ENCODE data around the gene PLXNA4.
"Not testable (repeated sequence)": the region's sequence is repeated elsewhere in the genome, so short reads cannot be mapped to it uniquely, and the experiment has no call there.

PLXNA4 gene, protein sequence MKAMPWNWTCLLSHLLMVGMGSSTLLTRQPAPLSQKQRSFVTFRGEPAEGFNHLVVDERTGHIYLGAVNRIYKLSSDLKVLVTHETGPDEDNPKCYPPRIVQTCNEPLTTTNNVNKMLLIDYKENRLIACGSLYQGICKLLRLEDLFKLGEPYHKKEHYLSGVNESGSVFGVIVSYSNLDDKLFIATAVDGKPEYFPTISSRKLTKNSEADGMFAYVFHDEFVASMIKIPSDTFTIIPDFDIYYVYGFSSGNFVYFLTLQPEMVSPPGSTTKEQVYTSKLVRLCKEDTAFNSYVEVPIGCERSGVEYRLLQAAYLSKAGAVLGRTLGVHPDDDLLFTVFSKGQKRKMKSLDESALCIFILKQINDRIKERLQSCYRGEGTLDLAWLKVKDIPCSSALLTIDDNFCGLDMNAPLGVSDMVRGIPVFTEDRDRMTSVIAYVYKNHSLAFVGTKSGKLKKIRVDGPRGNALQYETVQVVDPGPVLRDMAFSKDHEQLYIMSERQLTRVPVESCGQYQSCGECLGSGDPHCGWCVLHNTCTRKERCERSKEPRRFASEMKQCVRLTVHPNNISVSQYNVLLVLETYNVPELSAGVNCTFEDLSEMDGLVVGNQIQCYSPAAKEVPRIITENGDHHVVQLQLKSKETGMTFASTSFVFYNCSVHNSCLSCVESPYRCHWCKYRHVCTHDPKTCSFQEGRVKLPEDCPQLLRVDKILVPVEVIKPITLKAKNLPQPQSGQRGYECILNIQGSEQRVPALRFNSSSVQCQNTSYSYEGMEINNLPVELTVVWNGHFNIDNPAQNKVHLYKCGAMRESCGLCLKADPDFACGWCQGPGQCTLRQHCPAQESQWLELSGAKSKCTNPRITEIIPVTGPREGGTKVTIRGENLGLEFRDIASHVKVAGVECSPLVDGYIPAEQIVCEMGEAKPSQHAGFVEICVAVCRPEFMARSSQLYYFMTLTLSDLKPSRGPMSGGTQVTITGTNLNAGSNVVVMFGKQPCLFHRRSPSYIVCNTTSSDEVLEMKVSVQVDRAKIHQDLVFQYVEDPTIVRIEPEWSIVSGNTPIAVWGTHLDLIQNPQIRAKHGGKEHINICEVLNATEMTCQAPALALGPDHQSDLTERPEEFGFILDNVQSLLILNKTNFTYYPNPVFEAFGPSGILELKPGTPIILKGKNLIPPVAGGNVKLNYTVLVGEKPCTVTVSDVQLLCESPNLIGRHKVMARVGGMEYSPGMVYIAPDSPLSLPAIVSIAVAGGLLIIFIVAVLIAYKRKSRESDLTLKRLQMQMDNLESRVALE (N-terminal part only)

DNA sequence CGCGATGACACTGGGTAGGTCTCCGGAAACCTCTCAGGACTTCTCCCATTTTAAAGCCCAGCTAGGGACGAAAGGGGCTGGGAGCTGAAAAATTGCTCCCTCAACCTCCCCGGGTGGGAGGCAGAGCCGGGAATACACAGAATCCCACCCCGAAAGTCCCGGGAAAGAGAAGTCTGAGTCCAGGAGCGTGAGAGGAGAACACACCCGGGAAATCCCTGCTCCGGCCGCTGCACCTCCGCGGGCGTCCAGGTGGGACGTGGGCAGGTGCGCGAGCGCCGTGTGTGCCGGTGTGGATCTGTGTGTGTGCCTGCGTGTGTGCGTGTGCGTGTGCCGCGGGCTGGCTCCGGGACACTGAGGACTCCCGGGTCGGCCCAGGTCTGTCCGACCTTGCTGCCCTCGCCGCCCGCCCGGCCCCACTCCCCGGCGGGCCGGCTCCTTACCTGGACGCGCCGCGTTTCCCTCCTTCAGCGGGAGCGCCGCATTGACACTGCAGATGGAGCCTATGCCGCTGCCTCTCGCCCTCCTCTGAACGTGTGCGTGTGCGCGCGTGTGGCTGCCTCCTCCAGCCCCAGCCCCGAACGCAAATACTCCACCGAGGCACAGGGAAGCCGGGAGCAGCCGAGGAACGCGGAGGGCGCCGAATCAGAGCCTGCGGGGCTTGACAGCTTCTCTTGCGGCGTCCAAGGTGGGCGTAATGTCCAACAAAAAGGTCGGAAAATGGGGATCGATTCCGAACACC, at the start of gene PLXNA4:
Gene PLXNA4, minus strand, starts transcription at position 489 of the 739 bp plus-strand sequence. CDS start 67,777 bp downstream, outside the sequence.
- peak; percentile 11 for DNase-seq
- ATAC-seq, result no peak

DNA sequence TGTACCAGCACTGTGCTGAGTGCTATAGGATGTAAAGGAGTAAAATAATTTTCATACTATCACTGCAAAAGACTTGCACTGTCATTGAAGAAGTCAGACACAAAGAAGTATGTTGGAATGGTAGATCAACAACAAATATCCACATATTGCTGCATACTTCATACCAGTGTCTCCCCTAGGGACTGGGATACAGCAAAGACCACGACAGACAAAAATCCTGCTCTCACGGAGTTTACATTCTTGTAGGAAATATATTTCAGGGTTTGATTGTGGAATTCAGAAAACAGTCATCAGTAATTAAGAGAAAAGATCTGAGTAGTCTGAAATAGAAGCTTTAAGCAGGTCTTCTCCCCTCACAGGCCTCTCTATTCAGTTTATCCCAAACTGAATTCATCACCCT, 49.4 kb upstream of the PLXNA4 start:
- DNase-seq (no peak), ATAC-seq (no peak)

DNA sequence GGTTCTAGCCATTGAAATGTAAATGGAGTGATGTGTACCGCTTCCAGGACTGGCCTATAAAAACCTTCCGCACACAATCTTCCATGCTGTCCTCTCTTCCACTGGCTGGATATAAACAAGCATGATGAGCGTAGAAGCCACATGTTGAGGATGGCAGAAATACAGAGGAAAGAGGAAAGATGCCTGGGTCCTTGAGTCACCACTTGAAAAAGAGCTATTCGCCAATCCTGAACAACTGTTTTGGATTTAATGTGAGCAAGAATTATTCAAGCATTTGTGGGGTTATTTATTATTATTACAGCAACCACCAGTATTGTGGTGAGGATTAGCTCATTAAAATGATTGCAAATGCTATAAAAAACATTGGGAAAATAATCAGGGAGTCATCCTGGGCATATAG, 45.8 kb upstream of the PLXNA4 start:
- ATAC-seq, result no peak
- DNase-seq, result no peak

DNA sequence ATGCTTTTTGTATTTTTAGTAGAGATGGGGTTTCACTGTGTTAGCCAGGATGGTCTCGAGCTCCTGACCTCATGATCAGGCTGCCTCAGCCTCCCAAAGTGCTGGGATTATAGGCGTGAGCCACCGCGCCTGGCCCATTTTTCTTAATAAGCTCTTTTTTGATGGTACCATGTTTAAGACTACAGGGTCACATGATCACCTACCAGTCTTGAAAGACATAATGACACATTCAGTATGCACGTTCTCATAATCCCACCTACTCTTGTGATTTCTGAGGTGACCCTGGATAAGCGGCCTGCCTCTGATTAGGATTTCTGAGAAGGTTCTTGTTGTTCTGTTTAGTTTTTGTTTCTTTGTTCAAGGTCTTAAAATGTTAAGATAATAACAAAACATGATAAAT, 43.7 kb upstream of the PLXNA4 start:
- ATAC-seq, result no peak
- no peak for DNase-seq

DNA sequence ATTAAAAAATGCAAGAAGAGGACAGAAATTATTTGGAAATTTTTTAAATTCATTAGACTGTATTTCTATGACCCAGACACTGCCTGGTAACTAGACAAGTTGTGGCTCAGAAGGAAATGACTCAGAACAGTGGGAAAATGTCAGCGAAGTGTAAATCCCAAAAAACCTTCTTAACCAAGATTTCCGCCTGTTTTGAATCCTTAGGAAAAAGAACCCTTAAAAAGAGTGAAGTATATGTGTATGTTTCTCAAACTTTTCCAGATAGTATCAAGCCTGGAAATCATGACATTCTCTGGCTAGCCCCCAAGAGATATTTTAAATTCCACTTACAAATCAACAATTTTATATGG, 42.7 kb upstream of the PLXNA4 start:
- no peak for ATAC-seq

DNA sequence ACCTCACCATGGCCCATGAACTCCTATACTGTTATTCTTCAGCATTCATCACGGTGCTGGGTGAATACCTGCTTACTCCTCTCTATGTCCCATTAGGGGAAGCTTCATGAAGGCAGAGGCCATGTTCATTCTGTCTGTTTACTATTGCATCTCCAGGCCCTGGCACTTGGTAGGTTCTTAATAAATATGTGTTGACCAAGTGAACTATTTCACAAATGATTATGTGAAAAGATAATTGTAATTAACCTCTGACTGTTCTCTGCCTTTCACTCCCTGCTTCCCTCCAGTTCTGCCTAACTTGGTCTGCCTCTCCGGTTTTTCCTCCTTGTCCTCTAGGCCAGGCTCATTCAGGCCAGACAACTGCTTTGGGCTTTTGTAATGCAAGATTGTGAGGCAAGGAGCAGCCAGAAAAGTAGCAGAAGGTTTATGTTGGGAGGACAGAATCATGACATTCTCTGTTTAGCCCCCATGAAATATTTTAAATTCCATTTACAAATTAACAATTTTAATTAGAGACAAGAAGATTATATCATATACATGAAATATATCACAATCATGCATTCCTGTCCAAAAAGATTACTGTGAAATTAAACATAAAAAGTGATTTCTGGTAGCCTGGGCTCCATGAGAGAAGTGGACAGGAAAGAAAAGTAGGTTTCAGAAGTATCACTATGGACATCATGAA, 42.1 kb upstream of the PLXNA4 start:
- no peak for DNase-seq
- ATAC-seq, result no peak

More for the DNA sequence above, 42.7 kb upstream of the PLXNA4 start:
- DNase-seq, result no peak

DNA sequence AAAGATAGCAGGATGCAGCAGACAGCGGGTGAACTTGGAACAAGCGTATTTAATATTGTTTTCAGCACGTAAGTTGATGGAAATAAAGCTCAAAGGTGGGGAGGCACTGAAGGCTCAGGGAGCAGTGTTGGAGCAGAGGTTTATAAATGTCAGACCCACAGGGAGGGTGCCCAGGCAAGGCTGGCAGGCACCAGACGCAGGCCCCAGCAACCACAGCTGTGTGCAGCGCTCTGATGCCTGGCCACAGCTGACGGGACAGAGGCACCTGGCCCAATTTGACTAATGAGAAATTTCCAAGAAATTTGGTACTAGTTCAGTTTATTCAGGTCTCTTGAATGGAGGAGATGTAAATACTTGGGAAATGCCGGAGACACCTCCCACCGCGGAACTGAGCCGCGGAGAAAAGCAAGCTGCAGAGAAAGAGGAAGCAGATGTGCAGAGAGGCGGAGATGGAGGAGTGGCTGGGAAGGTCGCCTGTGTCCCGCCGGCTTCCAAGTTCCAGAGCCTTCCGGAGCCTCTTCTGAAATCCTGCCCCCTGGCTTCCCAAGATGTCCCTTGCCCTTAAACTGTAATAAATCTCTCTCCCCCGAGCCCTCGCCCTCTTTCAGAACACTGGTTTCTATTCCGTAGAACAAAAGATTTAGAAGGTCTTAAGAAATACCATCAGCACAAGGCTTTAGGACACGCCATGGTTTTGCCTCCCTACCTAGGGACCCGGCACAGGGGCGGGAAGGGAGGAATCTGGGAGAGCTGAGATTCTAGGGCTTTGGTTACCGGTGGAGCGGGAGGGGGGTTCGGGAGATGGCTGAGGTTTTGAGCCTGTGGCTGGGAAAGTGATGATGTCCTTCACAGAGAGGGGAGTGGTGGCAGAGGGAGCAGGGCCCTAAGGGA, 38.4 kb upstream of the PLXNA4 start:
- no peak for ATAC-seq

DNA sequence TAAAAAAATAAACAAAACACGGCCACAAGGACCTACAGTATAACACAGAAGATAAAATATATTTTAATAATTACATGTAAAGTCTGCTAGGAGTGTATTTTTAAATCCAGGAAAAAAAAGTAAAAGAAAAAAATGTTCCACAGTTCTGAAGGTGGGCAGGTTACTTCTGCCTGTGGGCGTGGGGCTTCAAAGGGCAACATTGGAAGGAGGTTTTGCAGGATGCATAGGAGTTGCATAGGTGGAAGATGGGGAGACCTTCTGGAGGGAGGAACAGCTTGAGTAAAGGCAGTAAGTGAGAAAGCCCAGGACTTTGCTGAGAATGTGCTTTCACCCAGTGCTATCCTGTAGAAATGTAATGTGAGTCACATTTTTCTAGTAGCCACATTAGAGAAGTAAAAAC, 37.5 kb upstream of the PLXNA4 start:
- no peak for DNase-seq
- no peak for ATAC-seq

More for the DNA sequence above, 38.4 kb upstream of the PLXNA4 start:
- no peak for DNase-seq

DNA sequence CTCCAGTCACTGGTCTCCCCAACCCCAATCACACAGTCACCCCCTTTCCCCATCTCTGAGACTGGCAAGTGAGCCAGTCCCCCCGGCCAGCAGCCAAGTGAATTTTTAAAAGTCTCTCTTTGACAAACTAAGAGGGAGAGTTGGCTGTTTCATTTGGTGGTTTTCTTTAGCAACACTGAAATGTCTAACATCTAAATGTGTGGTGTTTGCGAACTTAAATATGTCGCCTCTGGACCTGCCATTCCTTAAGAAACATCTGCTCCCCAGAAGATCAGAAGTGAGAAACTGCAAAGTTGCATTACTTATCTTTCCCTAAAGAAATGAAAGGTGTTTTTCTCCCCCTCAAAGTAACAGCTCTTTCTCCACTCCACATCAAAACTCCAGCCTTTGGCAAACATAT, 34.7 kb upstream of the PLXNA4 start:
- ATAC-seq (no peak), DNase-seq (no peak)

DNA sequence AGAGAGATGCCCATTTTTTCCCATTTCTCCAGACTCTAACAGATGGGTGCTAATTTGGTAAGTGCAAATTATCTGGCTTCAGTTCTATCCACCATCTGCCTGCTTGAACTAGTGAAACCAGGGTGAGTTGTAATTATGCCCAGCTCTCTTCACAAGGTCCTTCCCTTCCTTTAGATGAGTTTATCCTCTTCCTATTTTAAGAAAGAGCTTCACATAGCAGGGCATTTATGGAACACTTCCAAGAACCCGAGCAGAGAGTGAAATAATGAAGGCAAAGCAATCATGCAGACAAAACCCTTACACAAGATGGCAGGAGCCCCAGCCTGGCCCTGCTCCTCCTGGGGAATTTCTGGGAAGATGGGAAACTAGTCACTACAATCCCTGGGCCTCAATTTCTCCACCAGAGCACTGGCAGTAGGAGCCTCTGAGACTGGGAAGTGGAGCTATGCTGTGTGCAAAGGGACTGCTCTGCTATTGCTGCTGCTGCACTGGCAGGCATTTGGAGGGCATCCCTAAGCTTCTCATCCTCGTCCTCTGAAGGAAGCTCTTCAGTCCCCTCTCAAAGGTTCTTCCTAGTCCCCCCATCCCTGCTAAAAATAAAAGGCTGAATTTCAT, 33.7 kb upstream of the PLXNA4 start:
- ATAC-seq (no peak), DNase-seq (no peak)

DNA sequence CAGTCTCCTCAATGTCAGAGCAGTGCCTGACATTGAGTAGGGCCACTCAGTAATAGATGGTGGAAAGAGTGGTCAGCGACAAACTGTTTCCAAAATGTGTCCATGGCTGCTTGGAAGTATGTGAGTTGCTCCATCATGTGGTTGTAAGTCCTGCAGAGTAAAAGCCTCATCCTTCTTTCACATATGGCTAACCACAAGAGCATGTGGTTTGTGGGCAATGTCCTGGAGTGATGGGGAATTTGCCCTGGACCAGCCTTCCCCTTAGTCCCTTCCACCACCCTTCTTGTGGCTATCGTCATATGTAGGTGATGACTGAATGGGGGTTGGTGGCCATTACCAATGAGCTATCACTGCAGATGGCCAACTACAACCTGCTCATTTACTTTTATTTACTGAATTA, 33.0 kb upstream of the PLXNA4 start:
- ATAC-seq (no peak), DNase-seq (no peak)

DNA sequence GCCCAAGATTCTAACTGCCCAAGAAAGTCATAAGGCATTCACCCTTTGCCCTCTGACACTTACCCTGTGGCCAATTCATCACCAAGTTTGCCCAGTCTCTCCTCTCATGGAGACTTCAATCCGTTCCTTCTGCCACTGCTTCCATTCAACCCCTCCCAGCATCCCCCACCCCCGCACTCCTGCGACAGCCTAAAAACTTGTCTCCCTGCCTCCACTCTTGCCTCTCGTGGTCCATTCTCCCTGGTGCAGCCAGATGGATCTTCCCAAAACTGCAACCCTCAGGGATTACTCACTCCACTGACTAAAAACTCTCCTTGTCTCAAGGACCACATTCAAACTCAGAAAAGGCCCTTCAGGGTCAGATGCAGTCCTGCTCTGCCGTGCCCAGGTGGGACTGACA, 32.3 kb upstream of the PLXNA4 start:
- ATAC-seq (no peak), DNase-seq (no peak)

DNA sequence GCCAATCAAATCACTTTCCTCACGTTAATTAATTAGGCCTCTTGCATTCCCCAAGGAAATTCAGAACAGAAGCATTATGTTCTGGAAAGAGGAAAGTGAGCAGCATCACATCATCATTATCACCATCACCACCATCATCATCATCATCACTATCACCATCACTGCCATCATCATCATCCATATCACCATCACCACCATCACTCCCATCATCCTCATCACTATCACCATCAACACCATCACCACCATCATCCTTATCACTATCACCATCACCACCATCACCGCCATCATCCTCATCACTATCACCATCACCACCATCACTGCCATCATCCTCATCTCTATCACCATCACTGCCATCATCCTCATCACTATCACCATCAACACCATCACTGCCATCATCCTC, 31.4 kb upstream of the PLXNA4 start:
- DNase-seq, result no peak
- ATAC-seq, result no peak

DNA sequence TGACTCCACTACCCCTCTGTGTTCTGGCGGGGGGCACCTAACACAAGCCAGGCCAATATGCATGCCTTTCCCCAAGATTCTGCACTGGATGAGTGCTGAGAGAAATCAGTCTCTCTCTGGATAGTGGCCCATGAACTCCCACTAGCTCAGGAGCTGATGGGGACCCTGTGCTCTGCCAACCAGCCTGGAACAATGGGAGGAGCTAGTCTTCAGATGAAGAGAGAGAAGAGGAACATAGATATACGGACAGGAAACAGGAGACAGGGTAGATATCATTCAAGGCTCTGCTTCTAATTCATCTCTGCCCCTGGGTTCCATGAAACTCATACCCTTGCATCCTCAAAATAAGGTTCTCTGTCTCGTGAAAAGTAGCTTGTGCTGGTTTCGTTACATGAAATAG, 27.9 kb upstream of the PLXNA4 start:
- DNase-seq, result no peak
- no peak for ATAC-seq

DNA sequence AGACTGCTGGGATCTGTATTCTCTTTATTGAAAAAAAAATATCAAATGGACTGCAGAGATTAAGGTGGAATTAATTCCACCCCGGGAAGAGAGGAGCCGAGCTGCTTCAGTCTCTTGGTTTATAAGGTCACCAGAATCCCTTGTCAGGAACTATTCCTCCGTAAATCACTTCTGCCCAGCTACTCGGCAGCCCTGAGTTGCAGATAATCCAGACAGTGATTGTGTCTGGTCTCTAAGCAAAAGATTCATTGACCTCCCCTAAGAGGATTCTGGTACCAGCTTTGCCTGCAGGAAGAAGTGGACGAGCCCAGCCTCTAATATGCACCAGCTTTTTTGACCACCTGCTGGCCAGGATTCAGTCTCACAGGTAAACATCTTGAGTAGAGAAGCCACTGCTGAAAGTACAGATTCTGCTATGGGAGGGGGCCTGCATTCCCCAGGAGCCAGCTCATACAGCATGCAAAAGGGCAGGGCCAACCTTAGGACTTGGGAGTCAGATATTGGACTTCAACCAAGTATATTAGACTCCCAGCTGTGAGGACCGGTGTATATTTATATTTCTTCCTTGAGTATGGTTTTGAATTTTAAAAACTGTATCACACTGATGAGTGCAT, 27.1 kb upstream of the PLXNA4 start:
- ATAC-seq, result no peak

DNA sequence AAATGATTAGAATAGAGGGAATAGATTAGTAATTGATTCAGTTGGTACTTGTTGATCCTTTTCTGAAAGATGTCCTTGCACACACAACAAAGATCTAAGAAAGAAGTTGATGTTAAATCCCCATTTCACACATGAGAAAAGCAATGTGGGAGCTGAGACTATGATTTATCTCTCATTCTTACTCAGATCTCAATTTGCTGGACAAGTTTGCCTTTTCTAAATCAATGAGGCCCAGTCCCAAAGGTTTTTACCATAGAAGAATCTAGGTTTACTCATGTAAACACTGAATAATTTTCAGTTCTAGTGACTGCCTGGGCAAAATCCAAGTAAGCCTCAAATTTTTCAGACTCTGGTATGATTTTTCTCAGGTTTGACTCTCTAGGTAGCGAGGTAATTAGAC, 25.5 kb upstream of the PLXNA4 start:
- no peak for ATAC-seq

More for the DNA sequence above, 27.1 kb upstream of the PLXNA4 start:
- DNase-seq, result no peak

DNA sequence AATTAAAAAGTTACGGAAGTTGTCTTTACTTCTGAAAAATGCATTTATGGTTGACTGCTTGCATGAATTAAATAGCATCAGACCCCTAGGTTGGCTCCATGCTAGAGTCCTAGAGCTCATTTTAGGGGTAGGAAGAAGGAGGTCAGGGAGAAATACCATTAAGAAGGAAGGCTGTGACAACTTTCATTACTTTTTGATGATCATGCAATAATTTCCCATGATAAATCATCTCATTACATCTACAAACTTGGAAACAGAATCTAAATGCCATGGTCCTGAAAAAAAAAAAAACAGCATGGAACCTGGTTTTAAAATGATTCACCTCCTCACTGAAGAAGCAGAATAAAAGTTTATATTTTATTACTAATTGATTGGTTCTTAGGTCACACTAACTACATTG, 20.3 kb upstream of the PLXNA4 start:
- ATAC-seq (no peak), DNase-seq (no peak)

More for the DNA sequence above, 25.5 kb upstream of the PLXNA4 start:
- no peak for DNase-seq

DNA sequence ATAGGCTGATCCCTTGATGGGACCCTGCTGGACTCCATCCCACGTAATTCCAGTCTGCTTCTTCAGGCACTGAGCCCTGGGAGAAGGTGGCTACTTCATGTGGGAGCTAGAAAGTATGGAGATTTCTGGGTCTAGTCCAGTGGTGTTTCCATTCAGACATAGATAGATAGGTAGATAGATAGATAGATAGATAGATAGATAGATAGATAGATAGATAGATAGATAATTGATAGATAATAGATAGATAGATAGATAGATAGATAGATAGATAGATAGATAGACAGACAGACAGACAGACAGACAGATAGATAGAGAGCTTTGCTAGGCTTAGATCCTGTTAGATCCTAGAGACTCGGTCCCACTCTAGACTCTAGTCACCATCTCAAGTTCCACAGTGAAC, 18.5 kb upstream of the PLXNA4 start:
- ATAC-seq, DNase-seq: not testable (repeated sequence)

DNA sequence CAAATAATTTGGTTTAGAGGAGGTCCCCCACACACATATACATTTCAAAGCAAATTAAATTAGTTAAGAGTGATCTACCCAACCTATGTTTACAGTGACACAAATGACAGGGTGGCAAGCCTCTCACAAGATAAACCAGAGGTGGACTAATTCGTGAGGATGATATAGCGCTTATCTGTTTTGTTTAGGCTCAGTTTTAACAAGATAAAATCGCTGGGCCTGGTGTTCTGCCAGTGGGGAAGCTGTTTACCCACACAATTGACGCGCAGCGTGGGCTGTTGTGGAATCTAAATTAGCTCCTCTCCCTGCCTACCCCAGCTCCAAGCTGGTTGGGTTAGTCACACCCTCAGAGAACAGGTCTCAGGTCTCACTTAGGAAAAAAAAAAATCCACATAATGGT, 16.7 kb upstream of the PLXNA4 start:
- DNase-seq (no peak), ATAC-seq (no peak)
